Liver (tissue), 9 donors: ENCODE measurements around the gene SRGAP3. TPM values are rescaled to one million over a fixed set of nuclear protein-coding genes. Genes with fewer than 3 reads are reported as not detected.

Experiments used
- DNase-seq: peaks from one replicate; pipeline ENCODE4 v3.0.0-alpha.2; 2017; ENCODE audit warnings: low spot score
- H3K27ac ChIP-seq, 2 donors: one replicate each; pipeline ENCODE4 v1.7.0; 2013; ENCODE audit warnings: inconsistent platforms in 2 of 2, low read length in 2 of 2, control low read depth in 1 of 2, low read depth in 1 of 2, mild to moderate bottlenecking in 1 of 2
- H3K27me3 ChIP-seq, 4 donors: one replicate each; pipeline versions ENCODE4 v1.6.1 to v1.7.0; 2013; ENCODE audit warnings: low read length in 3 of 4, inconsistent platforms in 1 of 4, mild to moderate bottlenecking in 1 of 4, moderate library complexity in 1 of 4; ENCODE audit not compliant: control insufficient read depth in 4 of 4, insufficient read depth in 4 of 4
- H3K36me3 ChIP-seq, 4 donors: one replicate each; pipeline versions ENCODE4 v1.6.1 to v1.7.0; 2013; ENCODE audit warnings: low read length in 3 of 4, mild to moderate bottlenecking in 3 of 4, low read depth in 1 of 4, moderate library complexity in 1 of 4; ENCODE audit not compliant: control insufficient read depth in 4 of 4, insufficient read depth in 3 of 4
- H3K4me1 ChIP-seq, 4 donors: one replicate each; pipeline versions ENCODE4 v1.6.1 to v1.7.0; 2013; ENCODE audit warnings: low read length in 3 of 4, mild to moderate bottlenecking in 3 of 4, moderate library complexity in 1 of 4; ENCODE audit not compliant: control insufficient read depth in 4 of 4, insufficient read depth in 4 of 4
- H3K4me3 ChIP-seq, 3 donors: one replicate each; pipeline versions ENCODE4 v1.6.1 to v1.7.0; 2013; ENCODE audit warnings: low read length in 3 of 3, control low read depth in 1 of 3, low read depth in 1 of 3, mild to moderate bottlenecking in 1 of 3
- H3K9ac ChIP-seq, 2 donors: one replicate each; pipeline ENCODE4 v1.7.0; 2013; ENCODE audit warnings: low read length in 2 of 2, mild to moderate bottlenecking in 2 of 2, moderate library complexity in 2 of 2, control low read depth in 1 of 2, low read depth in 1 of 2
- H3K9me3 ChIP-seq, 4 donors: one replicate each; pipeline versions ENCODE4 v1.6.1 to v1.7.0; 2013; ENCODE audit warnings: low read length in 3 of 4; ENCODE audit not compliant: control insufficient read depth in 4 of 4
- EGR1 ChIP-seq, 2 donors: IDR thresholded peaks; 2 replicates each; pipeline ENCODE4 v1.6.1; 2016 to 2018; ENCODE audit warnings: antibody characterized with exemption in 2 of 2, low read depth in 2 of 2
- FOXA1 ChIP-seq: IDR thresholded peaks from 2 replicates; pipeline ENCODE4 v1.6.1; 2016; ENCODE audit warnings: antibody characterized with exemption
- FOXA2 ChIP-seq: IDR thresholded peaks from 2 replicates; pipeline ENCODE4 v1.6.1; 2016; ENCODE audit warnings: antibody characterized with exemption
- GABPA ChIP-seq, 2 donors: IDR thresholded peaks in 1 of 2; conservative IDR thresholded peaks in 1 of 2; 2 replicates each; pipeline ENCODE4 v1.6.1; 2016; ENCODE audit warnings: antibody characterized with exemption in 2 of 2, mild to moderate bottlenecking in 1 of 2, moderate library complexity in 1 of 2
- HNF4A ChIP-seq, 2 donors: conservative IDR thresholded peaks; 2 replicates each; pipeline ENCODE4 v1.6.1; 2016; ENCODE audit warnings: antibody characterized with exemption in 2 of 2, mild to moderate bottlenecking in 2 of 2
- JUND ChIP-seq, 2 donors: IDR thresholded peaks; 2 replicates each; pipeline ENCODE4 v1.6.1; 2016; ENCODE audit warnings: antibody characterized with exemption in 2 of 2
- NR2F2 ChIP-seq: IDR thresholded peaks from 2 replicates; pipeline ENCODE4 v1.6.1; 2016; ENCODE audit warnings: antibody characterized with exemption
- RAD21 ChIP-seq, 2 donors: IDR thresholded peaks; 2 replicates each; pipeline ENCODE4 v1.6.1; 2016; ENCODE audit warnings: antibody characterized with exemption in 2 of 2, mild to moderate bottlenecking in 2 of 2
- RXRA ChIP-seq, 2 donors: IDR thresholded peaks; 2 replicates each; pipeline ENCODE4 v1.6.1; 2017 to 2018; ENCODE audit warnings: antibody characterized with exemption in 2 of 2, mild to moderate bottlenecking in 1 of 2
- SP1 ChIP-seq: IDR thresholded peaks from 2 replicates; pipeline ENCODE4 v1.6.1; 2018; ENCODE audit warnings: antibody characterized with exemption, mild to moderate bottlenecking
- TAF1 ChIP-seq: conservative IDR thresholded peaks from 2 replicates; pipeline ENCODE4 v1.6.1; 2016; ENCODE audit warnings: antibody characterized with exemption, mild to moderate bottlenecking
- YY1 ChIP-seq: IDR thresholded peaks from 2 replicates; pipeline ENCODE4 v1.6.1; 2016; ENCODE audit warnings: antibody characterized with exemption, mild to moderate bottlenecking
- WGBS: extraction: QIAGEN DNeasy Blood & Tissue Kit; methylation state at CpG from one replicate; pipeline ENCODE4 v1.1.7; 2013; 5-methylcytosine and 5-hydroxymethylcytosine counted together
- polyA plus RNA-seq, 2 donors: library from polyadenylated mRNA; stranded (reverse) in 1 of 2; unstranded in 1 of 2; fragments of 200-250 nt in 1 of 2; fragments of >200 nt in 1 of 2; fragmentation: Nextera tagmentation in 1 of 2; extraction: Ambion mirVana in 1 of 2; gene quantifications; one replicate each; pipeline versions ENCODE4 v1.2.1 to v1.2.3, GENCODE V29; 2013 to 2015
- total RNA-seq, 2 donors: library from RNA; depleted of rRNA; stranded (reverse); fragments of >200 nt; gene quantifications; one replicate each; pipeline ENCODE4 v1.2.3, GENCODE V29; 2014
- TF ChIP-seq, protein P1 (sequence below): IDR thresholded peaks from 2 replicates; pipeline ENCODE4 v1.6.1; 2016; ENCODE audit warnings: antibody characterized with exemption
- TF ChIP-seq, protein P2 (sequence below): IDR thresholded peaks from 2 replicates; pipeline ENCODE4 v1.6.1; 2016; ENCODE audit warnings: antibody characterized with exemption
- TF ChIP-seq, protein P3 (sequence below): IDR thresholded peaks from 2 replicates; pipeline ENCODE4 v1.6.1; 2016; ENCODE audit warnings: antibody characterized with exemption, mild to moderate bottlenecking
- TF ChIP-seq, protein P4 (sequence below): fragments of 150-350 bp; IDR thresholded peaks from 2 replicates; pipeline ENCODE4 v1.5.1; 2017; ENCODE audit warnings: improper control_type of control experiment, low read depth, low read length; ENCODE audit not compliant: missing input control
- TF ChIP-seq, protein P5 (sequence below): IDR thresholded peaks from 2 replicates; pipeline ENCODE4 v1.6.1; 2016; ENCODE audit warnings: antibody characterized with exemption
- donor health status: healthy.
- donor health status: healthy.
- donor health status: healthy.
- donor health status: healthy.
- donor health status: healthy.

The SRGAP3 gene
- total and polyA plus RNA-seq, 4 donors: 0.61 to 4.2 (median 1.6) TPM

DNA sequence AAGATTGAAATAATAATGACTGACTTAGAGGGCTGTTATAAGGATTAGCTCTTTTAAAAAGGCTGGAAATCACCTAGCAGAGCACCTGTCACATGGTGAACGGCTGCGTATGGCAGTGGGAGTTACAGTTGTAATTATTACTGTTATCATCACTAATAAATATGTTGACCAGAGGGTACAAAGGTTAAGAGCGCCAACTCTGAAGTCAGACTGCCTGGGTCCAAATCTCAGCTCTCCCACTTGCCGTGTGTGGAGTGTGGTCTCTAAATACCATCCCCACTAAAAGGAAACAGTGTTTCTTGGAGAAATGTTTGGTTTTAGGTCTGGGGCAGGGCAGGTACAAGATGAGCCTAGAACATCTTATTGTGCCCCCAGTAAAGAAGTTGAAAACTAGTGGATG lies 280.2 kb downstream of the SRGAP3 start:
- H3K9ac ChIP-seq: no peak overlapping the region
- TF ChIP-seq, protein P1, sequence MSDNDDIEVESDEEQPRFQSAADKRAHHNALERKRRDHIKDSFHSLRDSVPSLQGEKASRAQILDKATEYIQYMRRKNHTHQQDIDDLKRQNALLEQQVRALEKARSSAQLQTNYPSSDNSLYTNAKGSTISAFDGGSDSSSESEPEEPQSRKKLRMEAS: no peak
- TF ChIP-seq RXRA (IDR thresholded peaks at IDR 0.05) (no peak), RAD21 (IDR thresholded peaks at IDR 0.05) (no peak), SP1 (no peak), HNF4A (conservative IDR thresholded peaks at IDR 0.05) (no peak), JUND (IDR thresholded peaks at IDR 0.05) (no peak), GABPA (IDR thresholded peaks at IDR 0.05 in 1 of 2, conservative IDR thresholded peaks at IDR 0.05 in 1 of 2) (no peak)
- TF ChIP-seq, protein P2, sequence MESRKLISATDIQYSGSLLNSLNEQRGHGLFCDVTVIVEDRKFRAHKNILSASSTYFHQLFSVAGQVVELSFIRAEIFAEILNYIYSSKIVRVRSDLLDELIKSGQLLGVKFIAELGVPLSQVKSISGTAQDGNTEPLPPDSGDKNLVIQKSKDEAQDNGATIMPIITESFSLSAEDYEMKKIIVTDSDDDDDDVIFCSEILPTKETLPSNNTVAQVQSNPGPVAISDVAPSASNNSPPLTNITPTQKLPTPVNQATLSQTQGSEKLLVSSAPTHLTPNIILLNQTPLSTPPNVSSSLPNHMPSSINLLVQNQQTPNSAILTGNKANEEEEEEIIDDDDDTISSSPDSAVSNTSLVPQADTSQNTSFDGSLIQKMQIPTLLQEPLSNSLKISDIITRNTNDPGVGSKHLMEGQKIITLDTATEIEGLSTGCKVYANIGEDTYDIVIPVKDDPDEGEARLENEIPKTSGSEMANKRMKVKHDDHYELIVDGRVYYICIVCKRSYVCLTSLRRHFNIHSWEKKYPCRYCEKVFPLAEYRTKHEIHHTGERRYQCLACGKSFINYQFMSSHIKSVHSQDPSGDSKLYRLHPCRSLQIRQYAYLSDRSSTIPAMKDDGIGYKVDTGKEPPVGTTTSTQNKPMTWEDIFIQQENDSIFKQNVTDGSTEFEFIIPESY: no peak
- TF ChIP-seq, protein P3, sequence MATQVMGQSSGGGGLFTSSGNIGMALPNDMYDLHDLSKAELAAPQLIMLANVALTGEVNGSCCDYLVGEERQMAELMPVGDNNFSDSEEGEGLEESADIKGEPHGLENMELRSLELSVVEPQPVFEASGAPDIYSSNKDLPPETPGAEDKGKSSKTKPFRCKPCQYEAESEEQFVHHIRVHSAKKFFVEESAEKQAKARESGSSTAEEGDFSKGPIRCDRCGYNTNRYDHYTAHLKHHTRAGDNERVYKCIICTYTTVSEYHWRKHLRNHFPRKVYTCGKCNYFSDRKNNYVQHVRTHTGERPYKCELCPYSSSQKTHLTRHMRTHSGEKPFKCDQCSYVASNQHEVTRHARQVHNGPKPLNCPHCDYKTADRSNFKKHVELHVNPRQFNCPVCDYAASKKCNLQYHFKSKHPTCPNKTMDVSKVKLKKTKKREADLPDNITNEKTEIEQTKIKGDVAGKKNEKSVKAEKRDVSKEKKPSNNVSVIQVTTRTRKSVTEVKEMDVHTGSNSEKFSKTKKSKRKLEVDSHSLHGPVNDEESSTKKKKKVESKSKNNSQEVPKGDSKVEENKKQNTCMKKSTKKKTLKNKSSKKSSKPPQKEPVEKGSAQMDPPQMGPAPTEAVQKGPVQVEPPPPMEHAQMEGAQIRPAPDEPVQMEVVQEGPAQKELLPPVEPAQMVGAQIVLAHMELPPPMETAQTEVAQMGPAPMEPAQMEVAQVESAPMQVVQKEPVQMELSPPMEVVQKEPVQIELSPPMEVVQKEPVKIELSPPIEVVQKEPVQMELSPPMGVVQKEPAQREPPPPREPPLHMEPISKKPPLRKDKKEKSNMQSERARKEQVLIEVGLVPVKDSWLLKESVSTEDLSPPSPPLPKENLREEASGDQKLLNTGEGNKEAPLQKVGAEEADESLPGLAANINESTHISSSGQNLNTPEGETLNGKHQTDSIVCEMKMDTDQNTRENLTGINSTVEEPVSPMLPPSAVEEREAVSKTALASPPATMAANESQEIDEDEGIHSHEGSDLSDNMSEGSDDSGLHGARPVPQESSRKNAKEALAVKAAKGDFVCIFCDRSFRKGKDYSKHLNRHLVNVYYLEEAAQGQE: no peak
- TF ChIP-seq, protein P4, sequence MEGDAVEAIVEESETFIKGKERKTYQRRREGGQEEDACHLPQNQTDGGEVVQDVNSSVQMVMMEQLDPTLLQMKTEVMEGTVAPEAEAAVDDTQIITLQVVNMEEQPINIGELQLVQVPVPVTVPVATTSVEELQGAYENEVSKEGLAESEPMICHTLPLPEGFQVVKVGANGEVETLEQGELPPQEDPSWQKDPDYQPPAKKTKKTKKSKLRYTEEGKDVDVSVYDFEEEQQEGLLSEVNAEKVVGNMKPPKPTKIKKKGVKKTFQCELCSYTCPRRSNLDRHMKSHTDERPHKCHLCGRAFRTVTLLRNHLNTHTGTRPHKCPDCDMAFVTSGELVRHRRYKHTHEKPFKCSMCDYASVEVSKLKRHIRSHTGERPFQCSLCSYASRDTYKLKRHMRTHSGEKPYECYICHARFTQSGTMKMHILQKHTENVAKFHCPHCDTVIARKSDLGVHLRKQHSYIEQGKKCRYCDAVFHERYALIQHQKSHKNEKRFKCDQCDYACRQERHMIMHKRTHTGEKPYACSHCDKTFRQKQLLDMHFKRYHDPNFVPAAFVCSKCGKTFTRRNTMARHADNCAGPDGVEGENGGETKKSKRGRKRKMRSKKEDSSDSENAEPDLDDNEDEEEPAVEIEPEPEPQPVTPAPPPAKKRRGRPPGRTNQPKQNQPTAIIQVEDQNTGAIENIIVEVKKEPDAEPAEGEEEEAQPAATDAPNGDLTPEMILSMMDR: no peak
- TF ChIP-seq, protein P5, sequence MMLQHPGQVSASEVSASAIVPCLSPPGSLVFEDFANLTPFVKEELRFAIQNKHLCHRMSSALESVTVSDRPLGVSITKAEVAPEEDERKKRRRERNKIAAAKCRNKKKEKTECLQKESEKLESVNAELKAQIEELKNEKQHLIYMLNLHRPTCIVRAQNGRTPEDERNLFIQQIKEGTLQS: no peak

DNA sequence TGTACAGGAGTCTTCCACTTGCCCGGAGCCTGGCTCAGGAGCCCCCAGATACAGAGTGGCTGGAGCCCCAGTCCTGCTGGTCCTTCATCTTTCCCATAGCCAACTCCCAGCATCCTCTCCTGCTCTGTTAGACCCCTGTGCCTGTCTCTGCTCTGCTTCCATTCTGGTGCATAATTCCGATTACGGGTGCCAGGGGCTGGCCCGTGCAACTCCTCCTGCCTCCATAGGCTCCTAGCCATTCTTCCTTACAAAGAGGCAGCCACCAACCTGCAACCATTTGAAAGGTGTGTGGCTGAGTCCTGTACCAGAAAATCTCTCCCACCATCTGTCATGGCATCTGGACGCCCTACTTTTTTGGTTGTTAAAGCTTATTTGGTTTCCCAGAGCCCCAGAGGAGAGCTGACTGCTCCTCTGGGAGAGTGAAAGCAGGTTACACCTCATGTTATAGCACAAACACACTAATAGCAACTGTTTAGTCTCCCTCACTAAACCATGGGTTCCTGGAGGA lies 281.0 kb downstream of the SRGAP3 start:
- no peak overlapping the region for H3K9ac ChIP-seq
- no peaks in the 10 kb centered on the region for H3K27me3 ChIP-seq
- no peak overlapping the region for H3K27ac ChIP-seq
- H3K36me3 ChIP-seq: no peaks in the 10 kb centered on the region
- no peak overlapping the region for H3K4me3 ChIP-seq
- H3K9me3 ChIP-seq: no peaks in the 10 kb centered on the region
- DNase-seq: no peak
- peaks cover 5 to 30% (median 25%) of the 10 kb centered on the region in 4 donors for H3K4me1 ChIP-seq
- WGBS: 91% methylated on average over 5 of the region's 5 CpGs
- TF ChIP-seq RXRA (IDR thresholded peaks at IDR 0.05): no peak
- no peak for TF ChIP-seq RAD21 (IDR thresholded peaks at IDR 0.05)
- TF ChIP-seq TAF1: no peak
- TF ChIP-seq, protein P1: no peak
- TF ChIP-seq FOXA2: no peak
- TF ChIP-seq, protein P3: no peak
- no peak for TF ChIP-seq EGR1 (IDR thresholded peaks at IDR 0.05; ENCODE audit: low read depth in 2 of 2)
- no peak for TF ChIP-seq FOXA1
- TF ChIP-seq, protein P5: no peak
- no peak for TF ChIP-seq JUND (IDR thresholded peaks at IDR 0.05)
- no peak for TF ChIP-seq SP1
- no peak for TF ChIP-seq NR2F2
- no peak for TF ChIP-seq YY1

More for the DNA sequence above, 280.2 kb downstream of the SRGAP3 start:
- H3K4me3 ChIP-seq: no peak overlapping the region
- H3K36me3 ChIP-seq: no peaks in the 10 kb centered on the region
- DNase-seq: no peak
- peaks cover 3 to 22% (median 18%) of the 10 kb centered on the region in 4 donors for H3K4me1 ChIP-seq
- no peaks in the 10 kb centered on the region for H3K27me3 ChIP-seq
- no peaks in the 10 kb centered on the region for H3K9me3 ChIP-seq
- no peak overlapping the region for H3K27ac ChIP-seq
- 47% methylated on average over 4 of the region's 4 CpGs for WGBS
